GM06990 (cell line): ENCODE measurements around the gene FAM234B.

ENCODE experiments used
- DNase-seq: peaks from one replicate; pipeline ENCODE4 v3.0.0-alpha.2; 2011; ENCODE audit not compliant: insufficient read length; ENCODE audit errors: extremely low read depth
- H3K27me3 ChIP-seq: replicated peaks from 2 replicates; pipeline ENCODE4 v1.6.0; 2011; ENCODE audit warnings: low read length; ENCODE audit not compliant: control insufficient read depth, insufficient read depth
- H3K36me3 ChIP-seq: 2 replicates; pipeline ENCODE4 v1.5.1; 2011; ENCODE audit warnings: low read length; ENCODE audit not compliant: control insufficient read depth, insufficient read depth
- H3K4me3 ChIP-seq: replicated peaks from 2 replicates; pipeline ENCODE4 v1.5.1; 2011; ENCODE audit warnings: low read depth, mild to moderate bottlenecking, control low read depth, low read length
- TF ChIP-seq, protein P1 (sequence below): IDR thresholded peaks from 2 replicates; pipeline ENCODE4 v1.5.1; 2011; ENCODE audit warnings: low read length, control low read depth, mild to moderate bottlenecking, inconsistent platforms; ENCODE audit not compliant: insufficient read depth, poor library complexity, severe bottlenecking

FAM234B gene

DNA sequence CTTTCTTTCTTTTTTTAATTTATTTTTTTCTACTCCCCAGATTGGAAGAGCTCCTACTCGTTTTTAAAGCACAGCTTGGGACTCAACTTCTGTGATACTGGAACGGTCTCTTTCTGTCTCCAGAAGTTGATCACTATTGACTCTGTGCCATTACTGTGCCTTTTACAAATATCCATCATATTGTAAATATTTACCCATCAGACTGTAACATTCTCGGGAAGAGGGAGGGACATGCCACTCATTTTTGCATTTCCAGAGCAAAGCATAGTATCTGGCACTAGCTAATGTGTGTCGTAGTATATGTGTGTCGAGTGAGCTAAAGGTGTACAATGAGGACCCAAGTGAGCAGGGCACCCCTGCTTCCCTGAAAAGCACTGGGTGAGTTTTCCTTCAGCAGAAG lies 83.3 kb downstream of the FAM234B start:
- Histone ChIP-seq H3K36me3 (no peaks in the 10 kb centered on the region), H3K27me3 (no peaks in the 10 kb centered on the region; the same call in 1 of the 2 replicates), H3K4me3 (no peak overlapping the region)
- no peak for DNase-seq
- TF ChIP-seq, protein P1, sequence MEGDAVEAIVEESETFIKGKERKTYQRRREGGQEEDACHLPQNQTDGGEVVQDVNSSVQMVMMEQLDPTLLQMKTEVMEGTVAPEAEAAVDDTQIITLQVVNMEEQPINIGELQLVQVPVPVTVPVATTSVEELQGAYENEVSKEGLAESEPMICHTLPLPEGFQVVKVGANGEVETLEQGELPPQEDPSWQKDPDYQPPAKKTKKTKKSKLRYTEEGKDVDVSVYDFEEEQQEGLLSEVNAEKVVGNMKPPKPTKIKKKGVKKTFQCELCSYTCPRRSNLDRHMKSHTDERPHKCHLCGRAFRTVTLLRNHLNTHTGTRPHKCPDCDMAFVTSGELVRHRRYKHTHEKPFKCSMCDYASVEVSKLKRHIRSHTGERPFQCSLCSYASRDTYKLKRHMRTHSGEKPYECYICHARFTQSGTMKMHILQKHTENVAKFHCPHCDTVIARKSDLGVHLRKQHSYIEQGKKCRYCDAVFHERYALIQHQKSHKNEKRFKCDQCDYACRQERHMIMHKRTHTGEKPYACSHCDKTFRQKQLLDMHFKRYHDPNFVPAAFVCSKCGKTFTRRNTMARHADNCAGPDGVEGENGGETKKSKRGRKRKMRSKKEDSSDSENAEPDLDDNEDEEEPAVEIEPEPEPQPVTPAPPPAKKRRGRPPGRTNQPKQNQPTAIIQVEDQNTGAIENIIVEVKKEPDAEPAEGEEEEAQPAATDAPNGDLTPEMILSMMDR = no peak

DNA sequence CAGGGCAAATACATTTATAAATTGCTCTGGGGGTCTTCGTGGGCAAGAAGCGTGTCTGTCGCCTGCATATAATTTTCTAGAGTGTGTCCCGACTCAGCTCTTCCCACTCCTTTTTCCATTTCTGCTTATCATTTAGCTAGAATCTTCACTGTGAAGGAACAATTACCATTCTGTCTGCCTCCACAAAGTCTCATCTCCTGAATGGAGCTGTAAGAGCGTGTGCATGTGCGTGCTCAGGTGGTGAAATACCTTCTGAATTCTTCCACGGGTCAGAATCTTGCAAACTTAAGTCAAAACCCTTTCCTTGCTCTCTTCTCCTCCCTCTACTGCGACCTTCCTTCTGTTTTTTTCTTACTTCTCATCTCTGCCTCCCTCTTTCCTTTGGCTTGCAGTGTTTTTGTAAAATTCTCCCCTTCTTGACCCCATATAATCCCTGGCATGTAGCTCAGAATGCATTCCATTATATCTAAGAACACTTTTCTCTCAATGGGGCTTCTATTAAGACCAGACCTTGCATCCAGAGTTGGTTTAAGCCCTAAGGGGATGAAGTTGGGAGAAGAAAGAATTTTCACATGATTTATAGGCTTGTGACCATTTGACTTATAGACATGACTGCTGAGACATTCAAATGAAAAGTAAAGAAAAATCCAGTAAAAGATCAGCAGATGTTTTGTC lies 84.2 kb downstream of the FAM234B start:
- TF ChIP-seq, protein P1 = no peak
- Histone ChIP-seq H3K36me3 (no peaks in the 10 kb centered on the region), H3K4me3 (no peak overlapping the region), H3K27me3 (no peaks in the 10 kb centered on the region; the same call in 1 of the 2 replicates)
- DNase-seq = no peak

DNA sequence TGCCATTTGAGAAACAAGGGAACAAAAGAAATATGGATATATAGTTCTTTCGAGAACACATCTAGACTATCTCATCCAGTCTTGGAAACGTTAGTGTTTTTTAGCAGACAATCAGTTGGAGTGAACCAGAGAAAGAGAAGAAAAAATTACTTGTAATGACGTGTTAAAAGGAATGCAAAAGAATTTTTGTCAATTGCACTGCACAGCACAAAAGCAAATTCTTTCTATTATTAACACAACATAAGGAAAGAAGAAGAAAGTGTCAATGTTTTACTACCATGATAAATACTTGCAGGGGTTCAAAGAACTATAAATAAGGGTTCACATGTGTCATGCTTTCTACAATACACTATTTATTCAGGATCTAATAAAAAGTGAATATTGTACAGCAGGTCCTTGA lies 86.8 kb downstream of the FAM234B start:
- Histone ChIP-seq H3K36me3 (no peaks in the 10 kb centered on the region), H3K4me3 (no peak overlapping the region), H3K27me3 (no peaks in the 10 kb centered on the region)
- no peak for DNase-seq
- TF ChIP-seq, protein P1 = no peak
